GM15510 (cell line): ENCODE results near the gene CALM3.

Source experiments
- POLR2A ChIP-seq: IDR thresholded peaks from 3 replicates; pipeline ENCODE4 v1.6.1; 2011; ENCODE audit warnings: borderline replicate concordance; ENCODE audit not compliant: insufficient read length; ENCODE audit errors: extremely low read depth

Gene CALM3

DNA sequence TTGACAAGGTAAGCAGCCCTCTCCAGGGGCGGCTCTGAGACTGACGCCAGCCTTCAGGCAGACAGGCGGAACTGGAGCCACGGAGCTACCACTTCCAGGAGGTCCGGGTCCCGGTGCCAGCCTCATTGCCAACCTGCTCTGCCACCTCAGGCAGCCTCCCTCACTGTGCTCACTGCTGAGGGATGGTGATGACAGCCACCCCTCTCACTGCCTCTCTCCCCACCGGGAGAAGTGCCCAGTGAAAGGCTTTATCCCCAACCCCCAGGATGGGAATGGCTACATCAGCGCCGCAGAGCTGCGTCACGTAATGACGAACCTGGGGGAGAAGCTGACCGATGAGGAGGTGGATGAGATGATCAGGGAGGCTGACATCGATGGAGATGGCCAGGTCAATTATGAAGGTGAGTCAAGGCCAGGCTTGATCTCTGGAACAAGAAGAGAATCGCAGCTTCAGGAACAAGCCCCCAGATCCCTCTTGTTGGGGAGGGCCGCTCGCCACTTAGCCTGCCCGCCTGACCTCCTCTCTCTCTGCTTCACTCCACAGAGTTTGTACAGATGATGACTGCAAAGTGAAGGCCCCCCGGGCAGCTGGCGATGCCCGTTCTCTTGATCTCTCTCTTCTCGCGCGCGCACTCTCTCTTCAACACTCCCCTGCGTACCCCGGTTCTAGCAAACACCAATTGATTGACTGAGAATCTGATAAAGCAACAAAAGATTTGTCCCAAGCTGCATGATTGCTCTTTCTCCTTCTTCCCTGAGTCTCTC, 7.6 kb downstream of the CALM3 start:
- TF ChIP-seq POLR2A: no peak

DNA sequence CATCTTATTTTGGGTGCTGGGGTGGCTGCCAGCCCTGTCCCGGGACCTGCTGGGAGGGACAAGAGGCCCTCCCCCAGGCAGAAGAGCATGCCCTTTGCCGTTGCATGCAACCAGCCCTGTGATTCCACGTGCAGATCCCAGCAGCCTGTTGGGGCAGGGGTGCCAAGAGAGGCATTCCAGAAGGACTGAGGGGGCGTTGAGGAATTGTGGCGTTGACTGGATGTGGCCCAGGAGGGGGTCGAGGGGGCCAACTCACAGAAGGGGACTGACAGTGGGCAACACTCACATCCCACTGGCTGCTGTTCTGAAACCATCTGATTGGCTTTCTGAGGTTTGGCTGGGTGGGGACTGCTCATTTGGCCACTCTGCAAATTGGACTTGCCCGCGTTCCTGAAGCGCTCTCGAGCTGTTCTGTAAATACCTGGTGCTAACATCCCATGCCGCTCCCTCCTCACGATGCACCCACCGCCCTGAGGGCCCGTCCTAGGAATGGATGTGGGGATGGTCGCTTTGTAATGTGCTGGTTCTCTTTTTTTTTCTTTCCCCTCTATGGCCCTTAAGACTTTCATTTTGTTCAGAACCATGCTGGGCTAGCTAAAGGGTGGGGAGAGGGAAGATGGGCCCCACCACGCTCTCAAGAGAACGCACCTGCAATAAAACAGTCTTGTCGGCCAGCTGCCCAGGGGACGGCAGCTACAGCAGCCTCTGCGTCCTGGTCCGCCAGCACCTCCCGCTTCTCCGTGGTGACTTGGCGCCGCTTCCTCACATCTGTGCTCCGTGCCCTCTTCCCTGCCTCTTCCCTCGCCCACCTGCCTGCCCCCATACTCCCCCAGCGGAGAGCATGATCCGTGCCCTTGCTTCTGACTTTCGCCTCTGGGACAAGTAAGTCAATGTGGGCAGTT, 8.6 kb downstream of the CALM3 start:
- no peak for TF ChIP-seq POLR2A

DNA sequence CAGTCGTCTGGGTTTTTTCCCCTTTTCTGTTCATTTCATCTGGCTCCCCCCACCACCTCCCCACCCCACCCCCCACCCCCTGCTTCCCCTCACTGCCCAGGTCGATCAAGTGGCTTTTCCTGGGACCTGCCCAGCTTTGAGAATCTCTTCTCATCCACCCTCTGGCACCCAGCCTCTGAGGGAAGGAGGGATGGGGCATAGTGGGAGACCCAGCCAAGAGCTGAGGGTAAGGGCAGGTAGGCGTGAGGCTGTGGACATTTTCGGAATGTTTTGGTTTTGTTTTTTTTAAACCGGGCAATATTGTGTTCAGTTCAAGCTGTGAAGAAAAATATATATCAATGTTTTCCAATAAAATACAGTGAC, 9.3 kb downstream of the CALM3 start:
- no peak for TF ChIP-seq POLR2A

DNA sequence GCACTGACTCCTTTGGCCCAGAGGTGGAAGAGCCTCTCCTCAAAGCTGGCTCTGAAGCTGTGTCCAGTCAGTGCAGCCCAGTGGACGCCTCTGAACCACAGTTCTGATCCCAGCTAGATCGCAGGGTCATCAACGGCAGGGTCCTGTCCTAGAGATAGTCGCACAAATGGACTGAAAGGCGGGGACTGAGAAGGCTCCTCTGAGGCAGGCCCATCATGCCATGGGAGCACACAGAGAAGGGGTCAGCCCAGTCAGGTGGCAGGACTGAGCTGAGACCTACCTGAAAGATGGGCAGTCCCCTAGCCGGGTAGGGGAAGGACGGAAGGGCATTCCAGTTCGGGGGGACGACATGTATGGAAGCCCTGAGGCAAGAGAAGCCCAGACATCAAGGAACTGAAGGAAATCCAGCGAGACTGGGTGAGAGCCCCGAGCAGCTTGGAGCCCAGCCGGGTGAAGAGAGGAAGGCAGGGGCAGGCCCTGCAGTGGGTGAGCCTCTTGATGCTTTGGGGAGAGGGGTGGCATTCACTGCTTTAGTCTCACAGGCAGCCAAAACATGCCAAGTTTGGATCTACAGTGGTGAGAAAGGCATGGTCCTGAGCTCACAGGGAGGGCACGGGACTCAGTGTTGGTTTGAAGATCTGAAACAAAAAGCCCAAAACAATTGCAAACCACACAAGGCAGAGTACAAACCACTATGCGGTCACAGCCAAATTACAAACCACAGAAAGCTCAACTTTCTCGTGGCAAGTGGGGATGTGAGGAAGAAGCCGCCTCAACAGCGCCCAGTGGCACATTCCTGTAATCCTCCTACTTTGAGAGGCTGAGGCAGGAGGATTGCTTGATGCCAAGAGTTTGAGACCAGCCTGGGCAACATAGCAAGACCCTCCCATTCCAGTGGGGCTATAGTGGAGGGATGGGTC, 10.0 kb downstream of the CALM3 start:
- TF ChIP-seq POLR2A: no peak

- TF ChIP-seq POLR2A: no peak
Observed at GRCh38 chr19:46611776-46612175, 10.6 kb downstream of the CALM3 start.

- no peak for TF ChIP-seq POLR2A
Observed at GRCh38 chr19:46613525-46613924, 12.4 kb downstream of the CALM3 start.

DNA sequence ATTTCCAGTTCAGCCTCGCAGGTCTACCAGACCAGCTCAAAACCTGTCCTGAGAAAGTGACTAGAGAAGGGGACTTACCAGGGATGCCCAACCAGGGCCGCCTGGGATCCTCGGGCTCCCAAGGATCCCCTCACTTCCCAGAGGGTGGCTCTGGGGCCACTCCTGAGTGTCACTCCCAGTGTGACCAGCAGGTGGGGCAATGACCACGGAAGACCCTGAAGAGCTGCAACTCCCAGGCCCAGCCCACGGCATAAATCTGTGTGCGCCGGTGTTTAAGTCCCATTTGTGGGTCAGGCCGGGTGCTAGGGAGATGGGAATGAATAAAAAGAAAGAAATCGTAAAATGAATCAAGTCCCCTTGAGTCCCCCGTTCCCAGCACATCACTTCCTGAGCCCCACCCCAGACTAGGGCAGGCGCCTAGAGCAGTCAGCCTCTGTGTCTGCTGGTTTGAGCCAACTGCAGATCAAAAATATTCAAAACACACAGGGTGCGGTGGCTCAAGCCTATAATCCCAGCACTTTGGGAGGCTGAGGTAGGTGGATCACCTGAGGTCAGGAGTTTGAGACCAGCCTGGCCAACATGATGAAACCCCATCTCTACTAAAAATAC, 13.1 kb downstream of the CALM3 start:
- TF ChIP-seq POLR2A: no peak

DNA sequence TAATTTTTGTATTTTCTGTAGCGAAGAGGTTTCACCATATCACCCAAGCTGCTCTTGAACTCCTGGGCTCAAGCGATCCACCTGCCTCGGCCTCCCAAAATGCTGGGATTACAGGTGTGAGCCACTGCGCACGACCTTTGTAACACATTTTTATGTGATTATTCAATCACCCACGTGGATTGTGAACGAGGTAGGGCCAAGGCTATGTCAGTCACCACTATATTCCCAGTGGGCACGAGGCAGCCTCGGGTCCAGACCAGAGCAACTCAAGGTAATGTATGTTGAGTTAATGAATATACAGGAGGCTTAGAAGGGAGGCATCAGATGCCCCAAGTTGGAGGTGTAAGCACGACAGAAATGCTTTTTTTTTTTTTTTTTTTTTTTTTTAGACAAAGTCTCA, 14.8 kb downstream of the CALM3 start:
- TF ChIP-seq POLR2A: no peak

GRCh38 chr19:46616631-46617322, 15.6 kb downstream of the CALM3 start:
- TF ChIP-seq POLR2A: no peak

DNA sequence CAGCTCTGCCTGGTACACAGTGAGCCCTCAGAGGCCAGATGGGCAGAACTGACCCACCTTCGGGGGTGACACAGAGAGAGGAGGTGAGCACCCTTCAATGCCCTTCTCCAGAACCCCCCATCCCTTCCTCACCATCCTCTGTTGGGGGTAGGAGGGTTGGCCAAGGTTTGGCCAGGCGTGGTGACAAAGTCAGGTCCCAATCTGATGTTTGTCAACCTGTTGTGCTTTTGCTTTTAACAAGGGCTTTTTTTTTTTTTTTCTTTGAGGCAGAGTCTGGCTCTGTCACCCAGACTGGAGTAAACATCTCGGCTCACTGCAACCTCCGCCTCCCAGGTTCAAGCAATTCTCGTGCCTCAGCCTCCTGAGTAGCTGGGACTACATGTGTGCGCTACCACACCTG, 16.5 kb downstream of the CALM3 start:
- TF ChIP-seq POLR2A: no peak

GRCh38 chr19:46618670-46619231, 17.6 kb downstream of the CALM3 start:
- no peak for TF ChIP-seq POLR2A

DNA sequence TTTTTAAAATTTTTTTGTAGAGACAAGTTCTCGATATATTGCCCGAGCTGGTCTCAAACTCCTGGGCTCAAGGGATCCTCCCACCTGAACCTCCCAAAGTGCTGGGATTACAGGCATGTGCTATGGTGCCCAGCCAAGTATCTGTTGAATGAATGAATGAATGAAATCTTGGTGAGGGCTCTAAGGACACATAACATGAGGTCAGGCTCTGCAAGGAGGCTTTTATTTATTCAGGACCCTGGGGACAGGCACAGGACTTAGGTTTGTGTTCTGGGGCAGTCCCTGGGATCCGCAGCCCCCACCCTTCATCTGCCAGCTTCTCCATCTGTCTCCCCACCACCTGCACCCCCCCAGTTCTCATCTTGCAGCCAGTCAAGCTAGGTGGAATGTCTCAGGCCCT, 19.1 kb downstream of the CALM3 start:
- TF ChIP-seq POLR2A: no peak

- TF ChIP-seq POLR2A: no peak
Observed at GRCh38 chr19:46620716-46621115, 19.6 kb downstream of the CALM3 start.
